K562 (cell line): ENCODE results near the gene B3GAT3. TPM values are rescaled to one million over a fixed set of nuclear protein-coding genes. Genes with fewer than 3 reads are reported as not detected.

Experiments used
- CREB1 ChIP-seq, 2 experiments: sonication (generic) in 1 of 2; formaldehyde crosslinking in 1 of 2; IDR thresholded peaks; 2 replicates each; pipeline versions ENCODE4 v1.6.1 to v1.8.0; 2012 to 2022; ENCODE audit warnings: inconsistent platforms in 1 of 2, mild to moderate bottlenecking in 1 of 2, missing genetic modification reagents in 1 of 2, moderate library complexity in 1 of 2
- EGR1 ChIP-seq: fragments of 450-650 bp; conservative IDR thresholded peaks from 2 replicates; pipeline ENCODE4 v1.6.1; 2017; ENCODE audit warnings: mild to moderate bottlenecking
- ELF1 ChIP-seq: fragments of 200-800 bp; sonication (Bioruptor generic); IDR thresholded peaks from 2 replicates; pipeline ENCODE4 v1.6.1; 2016; ENCODE audit warnings: missing genetic modification characterization, missing compliant biosample characterization
- ILF3 ChIP-seq: fragments of 450-650 bp; IDR thresholded peaks from 2 replicates; pipeline ENCODE4 v1.6.1; 2018; ENCODE audit warnings: antibody characterized with exemption, mild to moderate bottlenecking, moderate library complexity, borderline replicate concordance
- ILK ChIP-seq: fragments of 450-650 bp; IDR thresholded peaks from 2 replicates; pipeline ENCODE4 v1.6.1; 2016; ENCODE audit warnings: missing genetic modification characterization, low read depth, mild to moderate bottlenecking, missing compliant biosample characterization, moderate library complexity, borderline replicate concordance
- PBX2 ChIP-seq, 2 experiments: IDR thresholded peaks in 1 of 2; conservative IDR thresholded peaks in 1 of 2; 2 replicates each; pipeline ENCODE4 v1.6.1; 2016; ENCODE audit warnings: low read depth in 2 of 2, mild to moderate bottlenecking in 1 of 2, missing compliant biosample characterization in 1 of 2, missing genetic modification characterization in 1 of 2, moderate library complexity in 1 of 2
- RERE ChIP-seq: sonication (generic); formaldehyde crosslinking; IDR thresholded peaks from 2 replicates; pipeline ENCODE4 v1.8.0; 2023; ENCODE audit warnings: missing genetic modification reagents, mild to moderate bottlenecking, borderline replicate concordance
- SIX5 ChIP-seq, 2 experiments: IDR thresholded peaks; 2 replicates each; pipeline ENCODE4 v1.6.1; 2011; ENCODE audit warnings: low read length in 2 of 2, borderline replicate concordance in 1 of 2, low read depth in 1 of 2, mild to moderate bottlenecking in 1 of 2, moderate library complexity in 1 of 2; ENCODE audit not compliant: insufficient read depth in 1 of 2
- SNIP1 ChIP-seq: fragments of 450-650 bp; IDR thresholded peaks from 2 replicates; pipeline ENCODE4 v1.7.1; 2017; ENCODE audit warnings: low read depth, mild to moderate bottlenecking
- SRSF3 ChIP-seq: fragments of 200-400 bp; formaldehyde crosslinking; IDR thresholded peaks from 2 replicates; pipeline ENCODE4 v1.6.1; 2016; ENCODE audit warnings: mild to moderate bottlenecking, low read length, moderate library complexity; ENCODE audit not compliant: insufficient read depth
- TAF15 ChIP-seq: fragments of 200-400 bp; formaldehyde crosslinking; IDR thresholded peaks from 2 replicates; pipeline ENCODE4 v1.6.1; 2017; ENCODE audit warnings: mild to moderate bottlenecking, low read depth, low read length, moderate library complexity
- TEAD1 ChIP-seq, 2 experiments: fragments of 450-650 bp in 1 of 2; sonication (generic) in 1 of 2; formaldehyde crosslinking; IDR thresholded peaks; 2 replicates each; pipeline versions ENCODE4 v1.4.0 to v1.8.0; 2020 to 2022; ENCODE audit warnings: mild to moderate bottlenecking in 2 of 2, missing genetic modification reagents in 1 of 2
- YY1 ChIP-seq, 3 experiments: IDR thresholded peaks; 2 replicates each; pipeline ENCODE4 v1.6.1; 2011; ENCODE audit warnings: low read length in 2 of 3, mild to moderate bottlenecking in 2 of 3, moderate library complexity in 2 of 3, borderline replicate concordance in 1 of 3, control low read depth in 1 of 3, low read depth in 1 of 3; ENCODE audit not compliant: insufficient read depth in 3 of 3, insufficient replicate concordance in 2 of 3, control insufficient read depth in 1 of 3, insufficient read length in 1 of 3; ENCODE audit errors: extremely low read depth in 1 of 3
- ZNF282 ChIP-seq: sonication (generic); formaldehyde crosslinking; IDR thresholded peaks from 2 replicates; pipeline ENCODE4 v1.8.1; 2023; ENCODE audit warnings: missing genetic modification reagents
- ZNF79 ChIP-seq: fragments of 250-450 bp; sonication (Bioruptor Pico); IDR thresholded peaks from 2 replicates; pipeline ENCODE4 v1.4.0; 2020; ENCODE audit warnings: low read depth, mild to moderate bottlenecking, moderate library complexity
- polyA plus RNA-seq, 8 experiments: library from polyadenylated mRNA; depleted of rRNA in 4 of 8; stranded (reverse) in 5 of 8; unstranded in 3 of 8; fragments of >200 nt; fragmentation: Nextera tagmentation in 2 of 8; fragmentation: Illumina TruSeq in 1 of 8; extraction: Ambion mirVana in 2 of 8; extraction: Trizol in 1 of 8; gene quantifications; 2 replicates each; pipeline versions ENCODE4 v1.2.1 to v1.2.3, GENCODE V29; 2011 to 2014; ENCODE audit warnings: inconsistent platforms in 1 of 8, missing spikeins in 1 of 8
- total RNA-seq, 7 experiments: library from RNA; depleted of rRNA in 6 of 7; stranded (reverse); fragments of >200 nt in 6 of 7; fragmentation: Illumina TruSeq in 2 of 7; extraction: Trizol in 2 of 7; gene quantifications; 2 replicates each; pipeline versions ENCODE4 v1.2.1 to v1.2.3, GENCODE V29; 2011 to 2021; ENCODE audit warnings: low replicate concordance in 1 of 7

The B3GAT3 gene
- total and polyA plus RNA-seq, 9 of the 15 experiments (the other 6 are each of a cell fraction or from before 2014, with no cell fraction given): 0.30 to 64.0 (median 21.4) TPM

- no peak for TF ChIP-seq ZNF282 (CRISPR knock-in tag)
- TF ChIP-seq SIX5 (IDR thresholded peaks at IDR 0.05; ENCODE audit: borderline replicate concordance in 1 of 2, insufficient read depth in 1 of 2, low read depth in 1 of 2, low read length in 2 of 2): no peak
- no peak for TF ChIP-seq RERE (CRISPR knock-in tag)
- no peak for TF ChIP-seq SNIP1
- no peak for TF ChIP-seq PBX2 (CRISPR knock-in tag; IDR thresholded peaks at IDR 0.05; ENCODE audit: low read depth)
- TF ChIP-seq PBX2 (tag; conservative IDR thresholded peaks at IDR 0.05; ENCODE audit: low read depth): no peak
- TF ChIP-seq YY1 (IDR thresholded peaks at IDR 0.05; ENCODE audit: borderline replicate concordance in 1 of 3, control insufficient read depth in 1 of 3, extremely low read depth in 1 of 3, insufficient read depth in 3 of 3, insufficient read length in 1 of 3, insufficient replicate concordance in 2 of 3, low read depth in 1 of 3, low read length in 2 of 3): peak in 1 of 3 experiments; percentile 38
- no peak for TF ChIP-seq TAF15
- TF ChIP-seq EGR1: no peak
- TF ChIP-seq TEAD1 (CRISPR knock-in tag; IDR thresholded peaks at IDR 0.05): no peak
- TF ChIP-seq ILK (tag): no peak
- no peak for TF ChIP-seq ZNF79 (CRISPR knock-in tag)
- TF ChIP-seq ELF1: no peak
- 0 out of 2 replicates have a peak, but pooled peaks have one; percentile 13 for TF ChIP-seq CREB1 (IDR thresholded peaks at IDR 0.05)
- TF ChIP-seq CREB1 (CRISPR knock-in tag; IDR thresholded peaks at IDR 0.05): no peak
- no peak for TF ChIP-seq SRSF3
- no peak; the same call in 1 of the 2 replicates for TF ChIP-seq ILF3
Measured at GRCh38 chr11:62592146-62592815, 29.5 kb downstream of the B3GAT3 start (continued).
